Measurements from ENCODE around the gene EPB41. TPM values are rescaled to one million over a fixed set of nuclear protein-coding genes. Genes with fewer than 3 reads are reported as not detected.

Gene EPB41
- total and polyA plus RNA-seq, 2 donors (not counting 3 experiments of a cell fraction or from before 2014, with no cell fraction given) = 22.3 to 45.7 TPM

DNA sequence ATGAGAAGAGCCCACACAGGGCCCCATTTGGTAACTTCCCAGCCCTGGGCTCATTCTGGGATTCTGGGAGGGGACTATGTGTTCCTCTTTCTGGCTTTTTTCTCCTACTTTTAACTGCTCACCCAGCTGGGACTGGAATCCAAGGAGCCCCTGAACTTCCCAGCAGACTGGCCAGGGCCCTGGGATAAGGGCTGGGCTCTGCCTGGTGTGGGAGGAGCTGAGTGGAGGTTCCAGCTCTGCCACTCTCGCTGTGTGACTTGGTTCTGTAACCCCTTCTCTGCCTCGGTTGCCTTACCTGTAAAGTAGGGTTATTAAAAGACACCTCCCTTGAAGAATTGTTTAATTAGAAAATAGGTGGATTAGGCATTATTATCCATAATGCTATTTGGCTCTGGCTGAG lies 19.6 kb upstream of the EPB41 start:
- Histone ChIP-seq H3K27me3 (ENCODE audit: control insufficient read depth in 2 of 2, insufficient read depth in 2 of 2, low read length in 2 of 2) (no peaks in the 10 kb centered on the region), H3K9ac (replicated peaks; ENCODE audit: extremely low read depth, insufficient read depth, low read length) (no peak overlapping the region), H3K9me1 (replicated peaks; ENCODE audit: control insufficient read depth, extremely low read depth, insufficient read depth, low read length) (no peaks in the 10 kb centered on the region), H3K79me2 (ENCODE audit: control insufficient read depth, insufficient read depth, low read length) (no peaks in the 10 kb centered on the region), H3K4me3 (replicated peaks in 1 of 3; ENCODE audit: insufficient read depth in 1 of 3, low read depth in 1 of 3, low read length in 3 of 3) (no peak overlapping the region), H4K20me1 (replicated peaks; ENCODE audit: control insufficient read depth, extremely low read depth, insufficient read depth, low read length) (no peaks in the 10 kb centered on the region), H3K36me3 (ENCODE audit: control insufficient read depth in 2 of 2, extremely low read depth in 1 of 2, insufficient read depth in 2 of 2, low read length in 2 of 2) (peaks cover 0 to 4% of the 10 kb centered on the region in 2 experiments), H3K27ac (ENCODE audit: insufficient read depth, low read depth, low read length) (no peak overlapping the region), H3K9me3 (replicated peaks; ENCODE audit: control insufficient read depth, insufficient read depth, low read length) (no peaks in the 10 kb centered on the region), H3K4me2 (ENCODE audit: insufficient read depth, low read length) (no peak overlapping the region), H3K4me1 (ENCODE audit: control insufficient read depth, extremely low read depth, insufficient read depth, low read length) (peaks cover 10% of the 10 kb centered on the region), H2AFZ (ENCODE audit: low read depth, low read length) (no peak overlapping the region)
- FAIRE-seq (no peak), DNase-seq (ENCODE audit: low read depth, low spot score) (no peak)
- POLR2A ChIA-PET = no interaction called here
- TF ChIP-seq MYC (IDR thresholded peaks at IDR 0.05; ENCODE audit: low read depth, low read length) (no peak), GATA2 (IDR thresholded peaks at IDR 0.05; ENCODE audit: insufficient read depth, insufficient read length, low read depth, low read length) (no peak), POLR2AphosphoS5 (IDR thresholded peaks at IDR 0.05; ENCODE audit: insufficient read depth, low read depth, low read length) (no peak), POLR2A (IDR thresholded peaks at IDR 0.05; ENCODE audit: low read depth, low read length) (no peak), EZH2 (IDR thresholded peaks at IDR 0.05; ENCODE audit: borderline replicate concordance, low read depth, low read length, severe bottlenecking) (no peak), FOS (IDR thresholded peaks at IDR 0.05; ENCODE audit: borderline replicate concordance, insufficient read depth, low read length) (no peak), JUN (IDR thresholded peaks at IDR 0.05; ENCODE audit: borderline replicate concordance, insufficient read depth, insufficient read length, low read depth) (no peak)
- TF ChIP-seq, protein P1, sequence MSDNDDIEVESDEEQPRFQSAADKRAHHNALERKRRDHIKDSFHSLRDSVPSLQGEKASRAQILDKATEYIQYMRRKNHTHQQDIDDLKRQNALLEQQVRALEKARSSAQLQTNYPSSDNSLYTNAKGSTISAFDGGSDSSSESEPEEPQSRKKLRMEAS (IDR thresholded peaks at IDR 0.05; ENCODE audit: insufficient read depth, insufficient read length) = no peak
- TF ChIP-seq, protein P2, sequence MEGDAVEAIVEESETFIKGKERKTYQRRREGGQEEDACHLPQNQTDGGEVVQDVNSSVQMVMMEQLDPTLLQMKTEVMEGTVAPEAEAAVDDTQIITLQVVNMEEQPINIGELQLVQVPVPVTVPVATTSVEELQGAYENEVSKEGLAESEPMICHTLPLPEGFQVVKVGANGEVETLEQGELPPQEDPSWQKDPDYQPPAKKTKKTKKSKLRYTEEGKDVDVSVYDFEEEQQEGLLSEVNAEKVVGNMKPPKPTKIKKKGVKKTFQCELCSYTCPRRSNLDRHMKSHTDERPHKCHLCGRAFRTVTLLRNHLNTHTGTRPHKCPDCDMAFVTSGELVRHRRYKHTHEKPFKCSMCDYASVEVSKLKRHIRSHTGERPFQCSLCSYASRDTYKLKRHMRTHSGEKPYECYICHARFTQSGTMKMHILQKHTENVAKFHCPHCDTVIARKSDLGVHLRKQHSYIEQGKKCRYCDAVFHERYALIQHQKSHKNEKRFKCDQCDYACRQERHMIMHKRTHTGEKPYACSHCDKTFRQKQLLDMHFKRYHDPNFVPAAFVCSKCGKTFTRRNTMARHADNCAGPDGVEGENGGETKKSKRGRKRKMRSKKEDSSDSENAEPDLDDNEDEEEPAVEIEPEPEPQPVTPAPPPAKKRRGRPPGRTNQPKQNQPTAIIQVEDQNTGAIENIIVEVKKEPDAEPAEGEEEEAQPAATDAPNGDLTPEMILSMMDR (IDR thresholded peaks at IDR 0.05; ENCODE audit: extremely low read depth in 1 of 2, insufficient read depth in 1 of 2, low read depth in 1 of 2, low read length in 2 of 2) = no peak
- BruUV-seq (replicated peaks) = no TSS peak
- CTCF ChIA-PET = interaction anchor here (1.7 to 2.0 kb wide), 2 partner anchors 12 to 307 kb away, joined by 7 read pairs; no protein-coding TSS in a partner anchor
- dilution Hi-C loops (cut with MboI; ENCODE audit: extremely low pct_ligation_motif_present, low sequenced_read_pairs) = no loop called here
- intact Hi-C loops (cut with micrococcal nuclease) = no loop called here

All from endothelial cell of umbilical vein (primary cell).